ENCODE data around the gene MYOZ2. TPM values are rescaled to one million over a fixed set of nuclear protein-coding genes. Genes with fewer than 3 reads are reported as not detected.
A peak's percentile ranks its signal among the peaks of the same experiment; 100 is the strongest.

MYOZ2 gene
- total and polyA plus RNA-seq, 2 of the 13 experiments (the other 11 are each of a cell fraction or from before 2014, with no cell fraction given) = 0.03 TPM; not detected in 1

DNA sequence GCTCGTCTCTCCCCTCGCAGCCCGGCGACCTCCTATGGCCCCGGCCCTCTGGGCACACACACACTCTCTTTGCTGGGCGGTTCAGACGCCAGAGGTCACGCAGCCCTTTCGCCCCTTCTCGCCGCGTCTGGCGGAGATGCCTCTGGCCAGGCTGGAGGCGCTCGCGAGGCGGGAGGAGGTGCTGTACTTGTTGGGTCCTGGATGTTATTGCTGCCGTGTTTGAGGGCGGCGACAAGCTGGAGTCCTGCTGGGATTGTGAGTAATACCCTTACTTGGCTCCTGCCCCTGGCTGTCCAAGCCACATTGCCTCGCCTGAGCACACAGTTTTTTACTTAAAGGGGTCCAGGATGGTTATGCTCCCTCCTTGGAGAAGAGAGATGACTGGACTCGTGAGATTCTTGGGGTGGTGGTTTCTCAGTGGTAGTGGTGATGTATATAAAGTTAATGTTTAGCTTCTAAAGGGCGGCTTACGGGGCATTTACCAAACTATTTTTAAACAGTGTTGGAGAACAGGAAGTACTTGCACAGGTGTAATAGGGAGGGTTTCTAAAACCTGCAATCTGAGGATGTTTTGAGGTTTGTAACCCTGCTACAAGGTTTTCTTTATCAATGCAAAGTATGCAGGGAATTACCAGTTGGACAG is 77.5 kb downstream of the MYOZ2 start (continued):
- no peak for TF ChIP-seq ZNF850 (CRISPR knock-in tag; conservative IDR thresholded peaks at IDR 0.05)
- TF ChIP-seq SRSF1 (optimal IDR thresholded peaks at IDR 0.05; ENCODE audit: low read depth, low read length) = no peak
- TF ChIP-seq, protein P1, sequence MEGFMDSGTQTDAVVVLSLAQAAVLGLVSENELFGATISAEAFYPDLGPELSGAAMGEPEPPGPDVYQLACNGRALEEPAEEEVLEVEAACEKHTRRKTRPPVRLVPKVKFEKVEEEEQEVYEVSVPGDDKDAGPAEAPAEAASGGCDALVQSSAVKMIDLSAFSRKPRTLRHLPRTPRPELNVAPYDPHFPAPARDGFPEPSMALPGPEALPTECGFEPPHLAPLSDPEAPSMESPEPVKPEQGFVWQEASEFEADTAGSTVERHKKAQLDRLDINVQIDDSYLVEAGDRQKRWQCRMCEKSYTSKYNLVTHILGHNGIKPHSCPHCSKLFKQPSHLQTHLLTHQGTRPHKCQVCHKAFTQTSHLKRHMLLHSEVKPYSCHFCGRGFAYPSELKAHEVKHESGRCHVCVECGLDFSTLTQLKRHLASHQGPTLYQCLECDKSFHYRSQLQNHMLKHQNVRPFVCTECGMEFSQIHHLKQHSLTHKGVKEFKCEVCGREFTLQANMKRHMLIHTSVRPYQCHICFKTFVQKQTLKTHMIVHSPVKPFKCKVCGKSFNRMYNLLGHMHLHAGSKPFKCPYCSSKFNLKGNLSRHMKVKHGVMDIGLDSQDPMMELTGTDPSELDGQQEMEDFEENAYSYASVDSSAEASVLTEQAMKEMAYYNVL (CRISPR knock-in tag; IDR thresholded peaks at IDR 0.05; ENCODE audit: borderline replicate concordance) = peak; percentile 64; the same call in 1 of the 2 replicates
- no peak for TF ChIP-seq ZNF570 (CRISPR knock-in tag; IDR thresholded peaks at IDR 0.05; ENCODE audit: borderline replicate concordance)
- TF ChIP-seq NCOA2 (CRISPR knock-in tag; IDR thresholded peaks at IDR 0.05) = 0 out of 2 replicates have a peak, but pooled peaks have one; percentile 30
- no peak for TF ChIP-seq REXO4 (CRISPR knock-in tag; IDR thresholded peaks at IDR 0.05; ENCODE audit: borderline replicate concordance)
- no peak for TF ChIP-seq RAD21 (CRISPR knock-in tag; IDR thresholded peaks at IDR 0.05)
- peak; percentile 58; the same call in 1 of the 2 replicates for TF ChIP-seq ZBTB7A (CRISPR knock-in tag; IDR thresholded peaks at IDR 0.05)
- TF ChIP-seq ZNF317 (CRISPR knock-in tag; IDR thresholded peaks at IDR 0.05) = peak; percentile 62; the same call in 1 of the 2 replicates
- 0 out of 2 replicates have a peak, but pooled peaks have one; percentile 9 for TF ChIP-seq HIVEP1 (CRISPR knock-in tag; IDR thresholded peaks at IDR 0.05)
- TF ChIP-seq ZSCAN12 (CRISPR knock-in tag; IDR thresholded peaks at IDR 0.05) = no peak
- TF ChIP-seq HMGA1 (CRISPR knock-in tag; conservative IDR thresholded peaks at IDR 0.05) = no peak
- 0 out of 2 replicates have a peak, but pooled peaks have one; percentile 33 for TF ChIP-seq NRL (CRISPR knock-in tag; IDR thresholded peaks at IDR 0.05; ENCODE audit: borderline replicate concordance)
- no peak for TF ChIP-seq ASH2L (IDR thresholded peaks at IDR 0.05; ENCODE audit: insufficient read length, low read depth, low read length)
- TF ChIP-seq, protein P2, sequence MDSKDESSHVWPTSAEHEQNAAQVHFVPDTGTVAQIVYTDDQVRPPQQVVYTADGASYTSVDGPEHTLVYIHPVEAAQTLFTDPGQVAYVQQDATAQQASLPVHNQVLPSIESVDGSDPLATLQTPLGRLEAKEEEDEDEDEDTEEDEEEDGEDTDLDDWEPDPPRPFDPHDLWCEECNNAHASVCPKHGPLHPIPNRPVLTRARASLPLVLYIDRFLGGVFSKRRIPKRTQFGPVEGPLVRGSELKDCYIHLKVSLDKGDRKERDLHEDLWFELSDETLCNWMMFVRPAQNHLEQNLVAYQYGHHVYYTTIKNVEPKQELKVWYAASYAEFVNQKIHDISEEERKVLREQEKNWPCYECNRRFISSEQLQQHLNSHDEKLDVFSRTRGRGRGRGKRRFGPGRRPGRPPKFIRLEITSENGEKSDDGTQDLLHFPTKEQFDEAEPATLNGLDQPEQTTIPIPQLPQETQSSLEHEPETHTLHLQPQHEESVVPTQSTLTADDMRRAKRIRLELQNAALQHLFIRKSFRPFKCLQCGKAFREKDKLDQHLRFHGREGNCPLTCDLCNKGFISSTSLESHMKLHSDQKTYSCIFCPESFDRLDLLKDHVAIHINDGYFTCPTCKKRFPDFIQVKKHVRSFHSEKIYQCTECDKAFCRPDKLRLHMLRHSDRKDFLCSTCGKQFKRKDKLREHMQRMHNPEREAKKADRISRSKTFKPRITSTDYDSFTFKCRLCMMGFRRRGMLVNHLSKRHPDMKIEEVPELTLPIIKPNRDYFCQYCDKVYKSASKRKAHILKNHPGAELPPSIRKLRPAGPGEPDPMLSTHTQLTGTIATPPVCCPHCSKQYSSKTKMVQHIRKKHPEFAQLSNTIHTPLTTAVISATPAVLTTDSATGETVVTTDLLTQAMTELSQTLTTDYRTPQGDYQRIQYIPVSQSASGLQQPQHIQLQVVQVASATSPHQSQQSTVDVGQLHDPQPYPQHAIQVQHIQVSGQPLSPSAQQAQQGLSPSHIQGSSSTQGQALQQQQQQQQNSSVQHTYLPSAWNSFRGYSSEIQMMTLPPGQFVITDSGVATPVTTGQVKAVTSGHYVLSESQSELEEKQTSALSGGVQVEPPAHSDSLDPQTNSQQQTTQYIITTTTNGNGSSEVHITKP (CRISPR knock-in tag; IDR thresholded peaks at IDR 0.05; ENCODE audit: low read depth) = no peak
- TF ChIP-seq YEATS2 (CRISPR knock-in tag; IDR thresholded peaks at IDR 0.05; ENCODE audit: borderline replicate concordance) = no peak
- no peak for TF ChIP-seq CREM (IDR thresholded peaks at IDR 0.05)
- no peak for TF ChIP-seq CREM (CRISPR knock-in tag; IDR thresholded peaks at IDR 0.05)
- TF ChIP-seq RFX3 (CRISPR knock-in tag; IDR thresholded peaks at IDR 0.05) = no peak
- TF ChIP-seq PITX1 (CRISPR knock-in tag; IDR thresholded peaks at IDR 0.05) = peak; percentile 31; the same call in 1 of the 2 replicates

Data from HepG2 (cell line).